Left lung (tissue), 10 donors: ENCODE results near the gene GRIA4. TPM values are rescaled to one million over a fixed set of nuclear protein-coding genes. Genes with fewer than 3 reads are reported as not detected.

Experiments
- ATAC-seq: fragments of 200-7000 bp; cut with Tn5 transposase; one replicate; pipeline ENCODE4 v1.9.1; 2020; ENCODE audit warnings: moderate library complexity
- DNase-seq, 4 donors: peaks; one replicate each; pipeline ENCODE4 v3.0.0-alpha.2; 2013 to 2020
- H3K27ac ChIP-seq, 2 donors: fragments of 200-600 bp; sonication (generic) in 1 of 2; one replicate each; pipeline versions ENCODE4 v1.5.0 to v1.8.0; 2020 to 2021
- H3K27me3 ChIP-seq, 2 donors: fragments of 200-600 bp; sonication (generic) in 1 of 2; one replicate each; pipeline versions ENCODE4 v1.5.0 to v1.8.0; 2020 to 2021
- H3K36me3 ChIP-seq, 2 donors: fragments of 200-600 bp; sonication (generic) in 1 of 2; one replicate each; pipeline versions ENCODE4 v1.5.0 to v1.8.0; 2020 to 2021
- H3K4me1 ChIP-seq, 2 donors: fragments of 200-600 bp; one replicate each; pipeline ENCODE4 v1.8.0; 2021
- H3K4me3 ChIP-seq, 2 donors: fragments of 200-600 bp; sonication (generic) in 1 of 2; one replicate each; pipeline versions ENCODE4 v1.5.0 to v1.8.0; 2020 to 2021; ENCODE audit warnings: mild to moderate bottlenecking in 1 of 2
- H3K9me3 ChIP-seq, 2 donors: fragments of 200-600 bp; sonication (generic) in 1 of 2; one replicate each; pipeline versions ENCODE4 v1.5.0 to v1.8.0; 2020 to 2021
- CTCF ChIP-seq, 2 donors: fragments of 200-600 bp; sonication (generic) in 1 of 2; IDR thresholded peaks; one replicate each; pipeline versions ENCODE4 v1.5.0 to v1.8.0; 2021; ENCODE audit warnings: antibody characterized with exemption in 2 of 2
- intact Hi-C, 2 donors: fragments of 100-400 bp; cut with DNase I; formaldehyde crosslinking; loops; one replicate each; pipeline versions ENCODE4 v1.11.2 to v1.14.2; 2022
- polyA plus RNA-seq, 6 donors: library from polyadenylated mRNA; unstranded; fragments of 120-200 nt; gene quantifications; one replicate each; pipeline ENCODE4 v1.2.1, GENCODE V29; 2013; ENCODE audit not compliant: insufficient read length in 6 of 6
- total RNA-seq, 2 donors: library from RNA; stranded (reverse); fragmentation: NEBNext Ultra II Directional; extraction: Animal tissue kit (Norgen Biotek cat#: 25700); gene quantifications; one replicate each; pipeline ENCODE4 v1.2.1, GENCODE V29; 2021
- donor health status: DM: no; HTN: yes; CAD: no.
- donor health status: DM: no; HTN: no; CAD: no.

GRIA4 gene
- total and polyA plus RNA-seq, 8 donors, result 0.27 to 0.98 (median 0.63) TPM; not detected in 2

- H3K36me3 ChIP-seq, result no peaks in the 10 kb centered on the region
- H3K27me3 ChIP-seq, result no peaks in the 10 kb centered on the region
- H3K9me3 ChIP-seq, result no peaks in the 10 kb centered on the region
- no peaks in the 10 kb centered on the region for H3K4me1 ChIP-seq
- H3K4me3 ChIP-seq, result no peak overlapping the region
- H3K27ac ChIP-seq, result no peak overlapping the region
- TF ChIP-seq CTCF (IDR thresholded peaks at IDR 0.05), result no peak
- DNase-seq (no peak), ATAC-seq (no peak)
- intact Hi-C loops, result no loop called here
Observed at GRCh38 chr11:105824457-105825013, 214.7 kb downstream of the GRIA4 start.

DNA sequence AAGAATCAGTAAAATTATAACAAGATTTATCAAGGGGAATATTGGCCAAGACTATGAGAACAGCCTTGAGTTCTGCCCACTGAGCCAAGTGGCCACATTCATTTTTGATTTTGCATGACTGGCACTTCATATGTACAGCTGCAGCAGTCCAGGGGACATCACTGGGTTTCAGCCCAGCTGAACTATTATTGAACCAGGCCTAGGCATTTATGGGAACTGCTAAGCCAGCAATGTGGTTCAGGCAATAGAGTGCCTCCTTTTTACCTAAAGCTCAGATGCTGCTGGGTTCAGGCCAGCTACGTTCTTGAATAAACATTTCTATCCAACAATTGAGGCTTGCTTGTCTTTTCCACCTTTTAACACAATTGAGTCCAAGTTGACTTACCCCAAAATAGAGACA, 215.3 kb downstream of the GRIA4 start:
- no peak for ATAC-seq
- no peak for TF ChIP-seq CTCF (IDR thresholded peaks at IDR 0.05)

DNA sequence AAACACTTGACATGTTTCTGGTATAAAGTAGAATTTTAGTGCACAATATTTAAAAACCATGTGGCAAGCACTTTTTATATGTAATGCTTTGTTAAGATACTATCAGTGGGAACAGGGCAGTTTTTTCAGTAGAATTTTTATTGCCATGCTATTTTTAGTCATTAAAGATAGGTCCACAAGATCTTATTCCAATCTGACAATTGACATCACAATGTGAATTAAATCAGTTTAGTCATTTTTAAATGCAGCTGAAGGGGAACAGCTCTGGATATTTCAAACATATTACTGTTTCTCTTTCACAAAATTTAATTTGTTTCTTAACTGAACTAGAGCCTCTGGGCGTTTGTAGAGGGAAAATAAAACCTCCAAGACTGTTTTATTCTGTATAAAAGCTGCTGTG, 218.0 kb downstream of the GRIA4 start:
- Histone ChIP-seq H3K36me3 (no peaks in the 10 kb centered on the region), H3K9me3 (no peaks in the 10 kb centered on the region), H3K27me3 (no peaks in the 10 kb centered on the region), H3K4me3 (no peak overlapping the region), H3K27ac (no peak overlapping the region), H3K4me1 (no peaks in the 10 kb centered on the region)
- no peak for TF ChIP-seq CTCF (IDR thresholded peaks at IDR 0.05)
- no peak for DNase-seq
- no peak for ATAC-seq
- intact Hi-C loops, result no loop called here

More for the DNA sequence above, 215.3 kb downstream of the GRIA4 start:
- DNase-seq, result no peak
- intact Hi-C loops, result no loop called here
- Histone ChIP-seq H3K4me3 (no peak overlapping the region), H3K36me3 (no peaks in the 10 kb centered on the region), H3K27me3 (no peaks in the 10 kb centered on the region), H3K4me1 (no peaks in the 10 kb centered on the region), H3K9me3 (no peaks in the 10 kb centered on the region), H3K27ac (no peak overlapping the region)

- no peak for DNase-seq
- Histone ChIP-seq H3K4me3 (no peak overlapping the region), H3K36me3 (no peaks in the 10 kb centered on the region), H3K27me3 (no peaks in the 10 kb centered on the region), H3K4me1 (no peaks in the 10 kb centered on the region), H3K9me3 (no peaks in the 10 kb centered on the region), H3K27ac (no peak overlapping the region)
- no peak for ATAC-seq
- intact Hi-C loops, result no loop called here
- TF ChIP-seq CTCF (IDR thresholded peaks at IDR 0.05), result no peak
Observed at GRCh38 chr11:105829084-105829483, 219.2 kb downstream of the GRIA4 start.

GRCh38 chr11:105834461-105834860, 224.6 kb downstream of the GRIA4 start:
- no peak overlapping the region for H3K27ac ChIP-seq
- no peaks in the 10 kb centered on the region for H3K36me3 ChIP-seq
- no peak overlapping the region for H3K4me3 ChIP-seq
- no peaks in the 10 kb centered on the region for H3K27me3 ChIP-seq
- H3K9me3 ChIP-seq, result no peaks in the 10 kb centered on the region
- H3K4me1 ChIP-seq, result no peaks in the 10 kb centered on the region
- ATAC-seq (no peak), DNase-seq (no peak)
- TF ChIP-seq CTCF (IDR thresholded peaks at IDR 0.05), result no peak
- intact Hi-C loops, result no loop called here
